Measurements from ENCODE around the gene MTA3.

DNA sequence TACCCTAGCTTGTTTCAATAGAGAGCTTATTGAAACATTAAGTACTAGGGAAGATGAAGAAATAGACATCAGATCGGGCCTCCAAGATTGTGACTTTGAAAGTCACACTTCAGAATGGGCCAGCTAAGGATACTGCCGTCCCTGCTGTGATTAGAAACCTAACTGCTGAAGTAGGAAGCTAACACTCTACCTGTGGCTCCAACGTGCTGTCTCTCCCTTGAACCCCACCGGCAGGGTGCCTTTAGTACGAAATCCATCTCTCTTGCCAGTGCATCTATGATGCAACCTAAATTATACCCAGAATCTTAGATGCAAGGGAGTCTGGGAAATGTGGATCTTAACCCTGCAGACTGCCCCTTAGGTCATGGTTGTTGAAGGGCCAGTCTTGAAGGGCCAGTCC, 116.9 kb downstream of the MTA3 start:
- no peak for TF ChIP-seq RAD21 (CRISPR knock-in tag; conservative IDR thresholded peaks at IDR 0.05 in 1 of 2, IDR thresholded peaks at IDR 0.05 in 1 of 2)
- TF ChIP-seq, protein P1, sequence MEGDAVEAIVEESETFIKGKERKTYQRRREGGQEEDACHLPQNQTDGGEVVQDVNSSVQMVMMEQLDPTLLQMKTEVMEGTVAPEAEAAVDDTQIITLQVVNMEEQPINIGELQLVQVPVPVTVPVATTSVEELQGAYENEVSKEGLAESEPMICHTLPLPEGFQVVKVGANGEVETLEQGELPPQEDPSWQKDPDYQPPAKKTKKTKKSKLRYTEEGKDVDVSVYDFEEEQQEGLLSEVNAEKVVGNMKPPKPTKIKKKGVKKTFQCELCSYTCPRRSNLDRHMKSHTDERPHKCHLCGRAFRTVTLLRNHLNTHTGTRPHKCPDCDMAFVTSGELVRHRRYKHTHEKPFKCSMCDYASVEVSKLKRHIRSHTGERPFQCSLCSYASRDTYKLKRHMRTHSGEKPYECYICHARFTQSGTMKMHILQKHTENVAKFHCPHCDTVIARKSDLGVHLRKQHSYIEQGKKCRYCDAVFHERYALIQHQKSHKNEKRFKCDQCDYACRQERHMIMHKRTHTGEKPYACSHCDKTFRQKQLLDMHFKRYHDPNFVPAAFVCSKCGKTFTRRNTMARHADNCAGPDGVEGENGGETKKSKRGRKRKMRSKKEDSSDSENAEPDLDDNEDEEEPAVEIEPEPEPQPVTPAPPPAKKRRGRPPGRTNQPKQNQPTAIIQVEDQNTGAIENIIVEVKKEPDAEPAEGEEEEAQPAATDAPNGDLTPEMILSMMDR (IDR thresholded peaks at IDR 0.05 in 2 of 3, conservative IDR thresholded peaks at IDR 0.05 in 1 of 3; ENCODE audit: insufficient read depth in 2 of 3, low read depth in 1 of 3, low read length in 3 of 3), result no peak
- TF ChIP-seq BCL6 (CRISPR knock-in tag; IDR thresholded peaks at IDR 0.05), result no peak
- TF ChIP-seq PML (IDR thresholded peaks at IDR 0.05; ENCODE audit: low read length), result no peak
- TF ChIP-seq ZNF146 (CRISPR knock-in tag; IDR thresholded peaks at IDR 0.05; ENCODE audit: unreplicated experiment), result no peak
- TF ChIP-seq RFX5 (IDR thresholded peaks at IDR 0.05; ENCODE audit: low read depth, low read length), result no peak
- TF ChIP-seq ZC3H11A (IDR thresholded peaks at IDR 0.05; ENCODE audit: low read depth, low read length), result no peak
- TF ChIP-seq SRF (CRISPR knock-in tag; IDR thresholded peaks at IDR 0.05), result no peak
- TF ChIP-seq, protein P2, sequence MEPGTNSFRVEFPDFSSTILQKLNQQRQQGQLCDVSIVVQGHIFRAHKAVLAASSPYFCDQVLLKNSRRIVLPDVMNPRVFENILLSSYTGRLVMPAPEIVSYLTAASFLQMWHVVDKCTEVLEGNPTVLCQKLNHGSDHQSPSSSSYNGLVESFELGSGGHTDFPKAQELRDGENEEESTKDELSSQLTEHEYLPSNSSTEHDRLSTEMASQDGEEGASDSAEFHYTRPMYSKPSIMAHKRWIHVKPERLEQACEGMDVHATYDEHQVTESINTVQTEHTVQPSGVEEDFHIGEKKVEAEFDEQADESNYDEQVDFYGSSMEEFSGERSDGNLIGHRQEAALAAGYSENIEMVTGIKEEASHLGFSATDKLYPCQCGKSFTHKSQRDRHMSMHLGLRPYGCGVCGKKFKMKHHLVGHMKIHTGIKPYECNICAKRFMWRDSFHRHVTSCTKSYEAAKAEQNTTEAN (CRISPR knock-in tag; IDR thresholded peaks at IDR 0.05), result no peak
- TF ChIP-seq, protein P3, sequence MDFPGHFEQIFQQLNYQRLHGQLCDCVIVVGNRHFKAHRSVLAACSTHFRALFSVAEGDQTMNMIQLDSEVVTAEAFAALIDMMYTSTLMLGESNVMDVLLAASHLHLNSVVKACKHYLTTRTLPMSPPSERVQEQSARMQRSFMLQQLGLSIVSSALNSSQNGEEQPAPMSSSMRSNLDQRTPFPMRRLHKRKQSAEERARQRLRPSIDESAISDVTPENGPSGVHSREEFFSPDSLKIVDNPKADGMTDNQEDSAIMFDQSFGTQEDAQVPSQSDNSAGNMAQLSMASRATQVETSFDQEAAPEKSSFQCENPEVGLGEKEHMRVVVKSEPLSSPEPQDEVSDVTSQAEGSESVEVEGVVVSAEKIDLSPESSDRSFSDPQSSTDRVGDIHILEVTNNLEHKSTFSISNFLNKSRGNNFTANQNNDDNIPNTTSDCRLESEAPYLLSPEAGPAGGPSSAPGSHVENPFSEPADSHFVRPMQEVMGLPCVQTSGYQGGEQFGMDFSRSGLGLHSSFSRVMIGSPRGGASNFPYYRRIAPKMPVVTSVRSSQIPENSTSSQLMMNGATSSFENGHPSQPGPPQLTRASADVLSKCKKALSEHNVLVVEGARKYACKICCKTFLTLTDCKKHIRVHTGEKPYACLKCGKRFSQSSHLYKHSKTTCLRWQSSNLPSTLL (IDR thresholded peaks at IDR 0.05), result no peak
- TF ChIP-seq, protein P4, sequence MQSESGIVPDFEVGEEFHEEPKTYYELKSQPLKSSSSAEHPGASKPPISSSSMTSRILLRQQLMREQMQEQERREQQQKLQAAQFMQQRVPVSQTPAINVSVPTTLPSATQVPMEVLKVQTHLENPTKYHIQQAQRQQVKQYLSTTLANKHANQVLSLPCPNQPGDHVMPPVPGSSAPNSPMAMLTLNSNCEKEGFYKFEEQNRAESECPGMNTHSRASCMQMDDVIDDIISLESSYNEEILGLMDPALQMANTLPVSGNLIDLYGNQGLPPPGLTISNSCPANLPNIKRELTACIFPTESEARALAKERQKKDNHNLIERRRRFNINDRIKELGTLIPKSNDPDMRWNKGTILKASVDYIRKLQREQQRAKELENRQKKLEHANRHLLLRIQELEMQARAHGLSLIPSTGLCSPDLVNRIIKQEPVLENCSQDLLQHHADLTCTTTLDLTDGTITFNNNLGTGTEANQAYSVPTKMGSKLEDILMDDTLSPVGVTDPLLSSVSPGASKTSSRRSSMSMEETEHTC (IDR thresholded peaks at IDR 0.05), result no peak
- TF ChIP-seq CBFB (CRISPR knock-in tag; IDR thresholded peaks at IDR 0.05), result no peak
- no peak for TF ChIP-seq ZNF239 (CRISPR knock-in tag; IDR thresholded peaks at IDR 0.05)

All from K562 (cell line).